ENCODE measurements around the gene ARHGAP24. TPM values are rescaled to one million over a fixed set of nuclear protein-coding genes. Genes with fewer than 3 reads are reported as not detected.

The ARHGAP24 gene
- total RNA-seq, 2 experiments from 2014 or later, result 0.30 to 0.53 TPM

DNA sequence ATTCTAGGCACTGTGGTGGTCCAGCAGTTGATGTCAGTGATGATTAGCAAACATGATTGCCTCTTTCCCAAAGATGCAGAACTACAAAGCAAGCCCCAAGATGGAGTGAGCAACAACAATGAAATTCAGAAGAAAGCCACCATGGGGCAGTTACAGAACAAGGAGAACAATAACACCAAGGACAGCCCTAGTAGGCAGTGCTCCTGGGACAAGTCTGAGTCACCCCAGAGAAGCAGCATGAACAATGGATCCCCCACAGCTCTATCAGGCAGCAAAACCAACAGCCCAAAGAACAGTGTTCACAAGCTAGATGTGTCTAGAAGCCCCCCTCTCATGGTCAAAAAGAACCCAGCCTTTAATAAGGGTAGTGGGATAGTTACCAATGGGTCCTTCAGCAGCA is 519.6 kb downstream of the ARHGAP24 start:
- Mint-ChIP-seq H3K36me3 (ENCODE audit: low read depth) (no peaks in the 10 kb centered on the region), H3K4me1 (ENCODE audit: low read depth) (no peaks in the 10 kb centered on the region), H3K4me3 (no peak overlapping the region), H3K27ac (no peak overlapping the region), H3K27me3 (no peaks in the 10 kb centered on the region), H3K9me3 (no peaks in the 10 kb centered on the region)
- intact Hi-C loops (cut with DNase I, micrococcal nuclease), result no loop called here
- DNase-seq, result no peak
- Histone ChIP-seq H3K27ac (ENCODE audit: low read depth in 1 of 2, low read length in 2 of 2) (no peak overlapping the region), H3K4me3 (ENCODE audit: low read length) (no peak overlapping the region), H3K4me1 (ENCODE audit: insufficient read depth, low read length) (no peaks in the 10 kb centered on the region), H3K9me3 (ENCODE audit: control insufficient read depth in 1 of 2, insufficient read depth in 1 of 2, low read length in 2 of 2) (no peaks in the 10 kb centered on the region), H3K36me3 (ENCODE audit: insufficient read depth, low read length) (no peaks in the 10 kb centered on the region), H3K27me3 (ENCODE audit: control insufficient read depth in 1 of 2, insufficient read depth in 2 of 2, low read length in 2 of 2) (no peaks in the 10 kb centered on the region)
- POLR2A ChIA-PET, result no interaction called here
- TF ChIP-seq, protein P1, sequence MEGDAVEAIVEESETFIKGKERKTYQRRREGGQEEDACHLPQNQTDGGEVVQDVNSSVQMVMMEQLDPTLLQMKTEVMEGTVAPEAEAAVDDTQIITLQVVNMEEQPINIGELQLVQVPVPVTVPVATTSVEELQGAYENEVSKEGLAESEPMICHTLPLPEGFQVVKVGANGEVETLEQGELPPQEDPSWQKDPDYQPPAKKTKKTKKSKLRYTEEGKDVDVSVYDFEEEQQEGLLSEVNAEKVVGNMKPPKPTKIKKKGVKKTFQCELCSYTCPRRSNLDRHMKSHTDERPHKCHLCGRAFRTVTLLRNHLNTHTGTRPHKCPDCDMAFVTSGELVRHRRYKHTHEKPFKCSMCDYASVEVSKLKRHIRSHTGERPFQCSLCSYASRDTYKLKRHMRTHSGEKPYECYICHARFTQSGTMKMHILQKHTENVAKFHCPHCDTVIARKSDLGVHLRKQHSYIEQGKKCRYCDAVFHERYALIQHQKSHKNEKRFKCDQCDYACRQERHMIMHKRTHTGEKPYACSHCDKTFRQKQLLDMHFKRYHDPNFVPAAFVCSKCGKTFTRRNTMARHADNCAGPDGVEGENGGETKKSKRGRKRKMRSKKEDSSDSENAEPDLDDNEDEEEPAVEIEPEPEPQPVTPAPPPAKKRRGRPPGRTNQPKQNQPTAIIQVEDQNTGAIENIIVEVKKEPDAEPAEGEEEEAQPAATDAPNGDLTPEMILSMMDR (IDR thresholded peaks at IDR 0.05), result no peak
- CTCF ChIA-PET, result no interaction called here
- no peak for ATAC-seq (ENCODE audit: poor library complexity)

DNA sequence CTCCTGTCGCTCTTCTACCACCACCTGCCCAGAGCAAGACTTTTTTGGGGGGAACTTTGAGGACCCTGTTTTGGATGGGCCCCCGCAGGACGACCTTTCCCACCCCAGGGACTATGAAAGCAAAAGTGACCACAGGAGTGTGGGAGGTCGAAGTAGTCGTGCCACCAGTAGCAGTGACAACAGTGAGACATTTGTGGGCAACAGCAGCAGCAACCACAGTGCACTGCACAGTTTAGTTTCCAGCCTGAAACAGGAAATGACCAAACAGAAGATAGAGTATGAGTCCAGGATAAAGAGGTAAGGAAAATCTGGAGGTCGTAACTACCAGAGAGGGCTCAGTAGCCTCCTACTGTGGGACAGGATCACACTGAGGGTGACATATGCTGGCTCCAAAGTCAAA is 520.4 kb downstream of the ARHGAP24 start:
- Histone ChIP-seq H3K4me1 (ENCODE audit: insufficient read depth, low read length) (no peaks in the 10 kb centered on the region), H3K27ac (ENCODE audit: low read depth in 1 of 2, low read length in 2 of 2) (no peak overlapping the region), H3K4me3 (ENCODE audit: low read length) (no peak overlapping the region), H3K9me3 (ENCODE audit: control insufficient read depth in 1 of 2, insufficient read depth in 1 of 2, low read length in 2 of 2) (no peaks in the 10 kb centered on the region), H3K27me3 (ENCODE audit: control insufficient read depth in 1 of 2, insufficient read depth in 2 of 2, low read length in 2 of 2) (no peaks in the 10 kb centered on the region), H3K36me3 (ENCODE audit: insufficient read depth, low read length) (no peaks in the 10 kb centered on the region)
- TF ChIP-seq, protein P1 (IDR thresholded peaks at IDR 0.05), result no peak
- DNase-seq (no peak), ATAC-seq (ENCODE audit: poor library complexity) (no peak)
- intact Hi-C loops (cut with DNase I, micrococcal nuclease), result no loop called here
- no peaks in the 10 kb centered on the region for H3K9me3 Mint-ChIP-seq
- H3K27ac Mint-ChIP-seq, result no peak overlapping the region
- H3K4me1 Mint-ChIP-seq (ENCODE audit: low read depth), result no peaks in the 10 kb centered on the region
- H3K4me3 Mint-ChIP-seq, result no peak overlapping the region
- no peaks in the 10 kb centered on the region for H3K36me3 Mint-ChIP-seq (ENCODE audit: low read depth)
- H3K27me3 Mint-ChIP-seq, result no peaks in the 10 kb centered on the region
- CTCF ChIA-PET, result no interaction called here
- POLR2A ChIA-PET, result no interaction called here

DNA sequence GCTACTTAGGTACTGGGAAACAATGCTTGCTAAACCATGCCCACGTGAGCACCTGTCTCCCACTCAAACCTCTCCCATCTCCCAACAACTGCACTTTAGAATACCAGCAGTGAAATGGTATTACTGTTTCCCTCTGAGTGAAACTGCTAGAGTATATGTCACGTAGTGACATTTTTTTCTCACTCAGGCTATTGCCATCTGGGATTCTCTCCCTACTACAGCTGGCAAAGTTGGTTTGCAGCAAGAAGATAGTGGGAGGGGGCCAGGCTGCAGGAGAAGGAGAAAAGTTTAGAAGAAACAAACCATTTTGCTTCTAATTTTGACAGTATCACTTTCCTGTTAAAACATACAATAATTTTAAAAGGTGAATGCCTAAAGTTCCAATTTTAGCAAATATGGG is 526.6 kb downstream of the ARHGAP24 start:
- H3K9me3 ChIP-seq (ENCODE audit: control insufficient read depth in 1 of 2, insufficient read depth in 1 of 2, low read length in 2 of 2), result no peaks in the 10 kb centered on the region
- Mint-ChIP-seq H3K4me3 (no peak overlapping the region), H3K27ac (no peak overlapping the region), H3K4me1 (ENCODE audit: low read depth) (no peaks in the 10 kb centered on the region), H3K36me3 (ENCODE audit: low read depth) (no peaks in the 10 kb centered on the region), H3K27me3 (no peaks in the 10 kb centered on the region), H3K9me3 (no peaks in the 10 kb centered on the region)
- TF ChIP-seq, protein P1 (IDR thresholded peaks at IDR 0.05), result no peak
- ChIA-PET POLR2A (no interaction called here), CTCF (no interaction called here)
- ATAC-seq (ENCODE audit: poor library complexity) (no peak), DNase-seq (no peak)
- H3K27me3 ChIP-seq (ENCODE audit: control insufficient read depth in 1 of 2, insufficient read depth in 2 of 2, low read length in 2 of 2), result no peaks in the 10 kb centered on the region
- no peak overlapping the region for H3K4me3 ChIP-seq (ENCODE audit: low read length)
- intact Hi-C loops (cut with DNase I, micrococcal nuclease), result no loop called here
- H3K36me3 ChIP-seq (ENCODE audit: insufficient read depth, low read length), result no peaks in the 10 kb centered on the region
- H3K27ac ChIP-seq (ENCODE audit: low read depth in 1 of 2, low read length in 2 of 2), result no peak overlapping the region
- no peaks in the 10 kb centered on the region for H3K4me1 ChIP-seq (ENCODE audit: insufficient read depth, low read length)

Data from CD4-positive, alpha-beta T cell (primary cell).